ENCODE data around the gene ARL14EP.

ARL14EP gene

GRCh38 chr11:30326906-30327305 lies 4.0 kb downstream of the ARL14EP start:
- DNase-seq (ENCODE audit: low read depth in 2 of 2), result no peak

GRCh38 chr11:30328681-30329080 lies 5.8 kb downstream of the ARL14EP start:
- DNase-seq (ENCODE audit: low read depth in 2 of 2), result no peak

- no peak for DNase-seq (ENCODE audit: low read depth in 2 of 2)
These were observed 6.4 kb downstream of the ARL14EP start for GRCh38 chr11:30329150-30329940.

- DNase-seq (ENCODE audit: low read depth in 2 of 2), result no peak
These were observed 10.5 kb downstream of the ARL14EP start for GRCh38 chr11:30333405-30333804.

GRCh38 chr11:30342736-30343166 lies 19.8 kb downstream of the ARL14EP start:
- no peak for DNase-seq (ENCODE audit: low read depth in 2 of 2)

- no peak for DNase-seq (ENCODE audit: low read depth in 2 of 2)
These were observed 21.2 kb downstream of the ARL14EP start for GRCh38 chr11:30344085-30344484.

- no peak for DNase-seq (ENCODE audit: low read depth in 2 of 2)
These were observed 22.7 kb downstream of the ARL14EP start for GRCh38 chr11:30345644-30346043.

- no peak for DNase-seq (ENCODE audit: low read depth in 2 of 2)
These were observed 23.3 kb downstream of the ARL14EP start for GRCh38 chr11:30346068-30346688.

- no peak for DNase-seq (ENCODE audit: low read depth in 2 of 2)
These were observed 25.1 kb downstream of the ARL14EP start for GRCh38 chr11:30348035-30348434.

- DNase-seq (ENCODE audit: low read depth in 2 of 2), result no peak
These were observed 27.0 kb downstream of the ARL14EP start for GRCh38 chr11:30349885-30350284.

- DNase-seq (ENCODE audit: low read depth in 2 of 2), result no peak
These were observed 27.5 kb downstream of the ARL14EP start for GRCh38 chr11:30350384-30350783.

GRCh38 chr11:30351061-30351460 lies 28.2 kb downstream of the ARL14EP start:
- DNase-seq (ENCODE audit: low read depth in 2 of 2), result no peak

- DNase-seq (ENCODE audit: low read depth in 2 of 2), result no peak
These were observed 33.5 kb downstream of the ARL14EP start for GRCh38 chr11:30356391-30356790.

- DNase-seq (ENCODE audit: low read depth in 2 of 2), result no peak
These were observed 35.0 kb downstream of the ARL14EP start for GRCh38 chr11:30357872-30358271.

- DNase-seq (ENCODE audit: low read depth in 2 of 2), result no peak
These were observed 35.6 kb downstream of the ARL14EP start for GRCh38 chr11:30358536-30358935.

- DNase-seq (ENCODE audit: low read depth in 2 of 2), result no peak
These were observed 37.8 kb downstream of the ARL14EP start for GRCh38 chr11:30360741-30361140.

GRCh38 chr11:30364139-30364836 lies 41.4 kb downstream of the ARL14EP start:
- DNase-seq (ENCODE audit: low read depth in 2 of 2), result no peak

GRCh38 chr11:30364837-30365482 lies 42.1 kb downstream of the ARL14EP start:
- DNase-seq (ENCODE audit: low read depth in 2 of 2), result no peak

GRCh38 chr11:30365793-30366517 lies 43.1 kb downstream of the ARL14EP start:
- DNase-seq (ENCODE audit: low read depth in 2 of 2), result no peak

- DNase-seq (ENCODE audit: low read depth in 2 of 2), result no peak
These were observed 45.5 kb downstream of the ARL14EP start for GRCh38 chr11:30368394-30368793.

- no peak for DNase-seq (ENCODE audit: low read depth in 2 of 2)
These were observed 47.3 kb downstream of the ARL14EP start for GRCh38 chr11:30370164-30370563.

GRCh38 chr11:30377347-30377746 lies 54.4 kb downstream of the ARL14EP start:
- no peak for DNase-seq (ENCODE audit: low read depth in 2 of 2)

Measured in stimulated activated CD8-positive, alpha-beta memory T cell treated with anti-CD3 and anti-CD28 coated beads, Interleukin-15, amount 100 ng/mL, for 48 hours (primary cell).